HG03159 (cell line): ENCODE measurements around the gene CD1D.
A peak's percentile ranks its signal among the peaks of the same experiment; 100 is the strongest.
"Not testable (repeated sequence)": the region's sequence is repeated elsewhere in the genome, so short reads cannot be mapped to it uniquely, and the experiment has no call there.

Experiments
- ATAC-seq: cut with Tn5 transposase; IDR thresholded peaks from one replicate; pipeline ENCODE4 v1.9.1; 2021; ENCODE audit warnings: mild to moderate bottlenecking, moderate library complexity; ENCODE audit not compliant: unreplicated experiment

Gene CD1D

GRCh38 chr1:158175915-158176314, 4.8 kb upstream of the CD1D start:
- not testable (repeated sequence) for ATAC-seq

DNA sequence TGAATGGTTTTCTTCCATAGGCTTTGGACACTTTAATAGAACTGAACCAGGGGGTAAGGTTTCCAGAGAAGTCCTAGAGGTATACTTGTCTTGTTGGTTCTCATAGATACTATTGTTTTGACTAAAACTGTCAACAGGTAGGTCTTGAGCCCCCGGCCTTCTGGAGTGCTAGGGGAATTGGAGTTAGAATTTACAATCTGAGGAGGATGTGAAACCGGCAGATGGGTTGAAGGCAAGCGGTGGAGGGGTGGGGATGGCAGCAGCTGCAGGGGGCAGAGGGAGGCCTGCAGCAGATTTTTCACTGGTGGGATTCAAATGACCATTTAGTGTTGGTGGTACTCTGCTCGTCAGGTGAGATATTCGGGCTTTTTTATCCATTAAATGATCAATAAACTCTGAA, 4.3 kb upstream of the CD1D start:
- no peak for ATAC-seq

DNA sequence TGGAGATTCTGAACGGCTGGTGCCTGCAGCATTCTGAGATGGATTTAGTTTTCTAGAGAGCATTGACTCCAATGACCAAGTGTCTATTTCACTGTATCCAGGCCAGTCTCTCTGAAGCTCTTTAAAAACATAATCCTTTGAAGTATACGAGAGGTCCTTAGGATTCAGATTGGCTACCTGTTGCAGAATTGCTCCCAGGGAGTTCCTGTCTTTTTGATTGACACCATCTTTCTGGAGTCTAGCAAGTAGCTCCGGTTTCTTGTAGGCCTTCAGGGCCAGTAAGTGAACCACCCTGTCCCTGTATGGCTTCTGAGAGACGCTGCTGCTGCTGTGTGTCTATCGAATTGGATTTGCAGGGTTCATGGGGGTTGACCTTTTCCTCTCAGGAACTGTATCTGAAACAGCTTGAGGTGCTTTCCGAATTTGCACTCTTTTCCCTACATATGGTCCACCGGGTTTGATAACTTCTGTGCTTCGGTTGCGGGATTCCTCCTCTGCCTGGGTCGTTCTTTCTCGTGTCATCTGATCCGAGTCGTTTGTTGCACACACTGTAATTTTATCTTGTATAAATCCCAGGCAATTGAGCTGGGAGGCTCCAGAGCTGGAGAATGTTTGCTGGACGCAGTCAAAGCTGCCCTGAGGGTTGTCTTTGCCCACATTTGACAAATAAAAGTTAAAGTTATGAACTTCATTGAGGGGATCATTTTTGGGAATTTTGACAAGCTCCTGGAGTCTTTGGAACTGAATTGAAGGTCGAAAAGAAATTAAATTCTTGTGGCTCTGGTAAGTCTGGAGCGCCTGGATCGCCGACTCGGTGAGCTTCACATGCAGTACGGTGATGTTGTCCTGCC, 3.6 kb upstream of the CD1D start:
- ATAC-seq: not testable (repeated sequence)

GRCh38 chr1:158177700-158178450, 2.8 kb upstream of the CD1D start:
- no peak for ATAC-seq

DNA sequence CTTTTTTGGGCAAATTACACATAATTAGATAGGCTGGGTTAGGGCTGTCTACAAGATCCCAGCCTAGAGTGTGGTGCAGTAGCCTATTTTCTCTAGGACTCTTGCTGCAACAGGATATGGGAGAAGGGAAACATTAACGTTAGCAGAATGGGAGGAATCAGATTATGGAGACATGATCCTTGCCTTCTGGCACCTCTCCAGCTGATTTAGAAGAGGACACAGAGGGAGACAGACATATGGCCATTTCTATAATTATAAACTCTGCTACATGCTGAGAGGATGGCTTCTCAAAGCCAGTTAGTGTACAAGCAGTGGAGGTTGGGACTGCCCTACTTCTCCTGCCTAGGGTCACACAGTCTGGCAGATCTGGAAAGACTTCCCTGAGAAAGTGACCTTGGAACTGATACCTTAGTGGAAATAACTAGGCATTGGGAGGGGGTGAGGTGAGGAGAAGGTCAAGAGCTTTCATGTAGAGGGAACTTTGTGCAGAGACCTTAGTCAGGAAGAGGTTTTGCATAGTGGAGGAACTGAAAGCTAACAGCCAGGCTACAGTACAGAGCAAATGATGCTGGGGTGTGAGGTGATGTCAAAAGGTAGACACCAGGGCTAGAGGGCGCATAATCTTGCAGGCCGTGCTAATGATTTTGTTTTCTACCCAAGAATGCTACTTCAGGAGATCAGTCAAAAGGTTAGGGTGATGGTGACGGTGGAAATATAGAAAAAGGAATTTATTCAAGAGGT, 1.2 kb upstream of the CD1D start:
- peak; percentile 91 for ATAC-seq

- no peak for ATAC-seq
These were observed 855 bp downstream of the CD1D start for GRCh38 chr1:158181577-158181922.

DNA sequence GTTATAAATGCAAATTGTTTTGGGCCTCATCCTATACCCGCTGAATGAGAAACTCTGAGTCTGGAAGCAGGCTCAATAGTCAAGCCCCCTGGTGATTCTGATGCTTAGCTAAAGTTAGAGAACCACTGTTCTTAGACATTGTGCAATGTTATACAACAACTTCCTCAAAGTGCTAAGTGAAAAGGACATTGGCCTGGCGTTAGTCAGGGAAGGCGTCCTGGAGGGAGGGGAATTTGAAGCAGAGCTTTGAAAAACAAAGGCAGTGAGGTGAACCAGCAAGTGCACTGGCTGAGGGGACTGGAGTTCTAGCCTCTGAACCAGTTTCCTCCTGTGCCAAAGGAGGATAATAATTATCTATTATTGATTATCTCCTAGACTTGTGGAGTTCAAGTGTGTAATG, 5.1 kb downstream of the CD1D start:
- ATAC-seq: no peak

GRCh38 chr1:158186180-158186579, 5.5 kb downstream of the CD1D start:
- ATAC-seq: no peak

DNA sequence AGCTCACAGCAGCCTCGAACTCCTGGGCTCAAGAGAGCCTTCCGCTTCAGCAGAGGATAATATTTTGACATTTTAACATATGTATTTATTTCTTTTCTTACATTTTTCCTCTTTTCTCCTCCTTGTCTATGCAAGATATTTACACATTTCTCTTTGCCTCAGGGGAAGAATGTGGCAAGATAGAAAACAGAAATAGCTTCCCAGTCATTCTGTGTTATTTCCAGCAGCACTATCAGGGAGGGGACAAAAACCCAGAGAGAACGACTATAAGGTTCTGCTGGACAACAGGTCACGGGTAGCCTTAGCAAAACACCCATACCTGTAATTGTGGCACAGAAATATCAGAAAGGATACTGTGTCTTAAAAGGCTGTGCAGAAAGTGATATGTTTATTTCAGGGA, 7.9 kb downstream of the CD1D start:
- ATAC-seq: no peak

- no peak for ATAC-seq
These were observed 8.9 kb downstream of the CD1D start for GRCh38 chr1:158189624-158190023.

GRCh38 chr1:158191299-158191698, 10.6 kb downstream of the CD1D start:
- ATAC-seq: no peak

DNA sequence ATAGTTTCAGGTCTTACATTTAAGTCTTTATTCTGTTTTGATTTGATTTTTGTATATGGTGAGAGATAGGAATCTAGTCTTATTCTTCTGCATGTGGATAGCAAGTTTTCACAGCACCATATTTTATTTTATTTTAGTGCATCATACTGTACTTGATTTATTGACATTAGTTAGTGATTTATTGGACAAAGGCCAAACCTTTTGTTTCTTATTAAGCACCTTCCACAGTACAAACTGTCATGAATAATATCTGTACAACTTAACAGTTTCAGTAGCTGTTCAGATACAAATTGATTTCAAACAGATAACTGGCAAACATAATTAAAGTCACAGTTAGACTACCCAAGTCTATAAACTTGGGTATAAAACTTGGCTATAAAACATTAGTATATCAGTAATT, 15.8 kb downstream of the CD1D start:
- no peak for ATAC-seq

- no peak for ATAC-seq
These were observed 19.2 kb downstream of the CD1D start for GRCh38 chr1:158199849-158200248.

- ATAC-seq: no peak
These were observed 19.8 kb downstream of the CD1D start for GRCh38 chr1:158200527-158200926.

GRCh38 chr1:158203693-158204457, 23.2 kb downstream of the CD1D start:
- ATAC-seq: no peak

DNA sequence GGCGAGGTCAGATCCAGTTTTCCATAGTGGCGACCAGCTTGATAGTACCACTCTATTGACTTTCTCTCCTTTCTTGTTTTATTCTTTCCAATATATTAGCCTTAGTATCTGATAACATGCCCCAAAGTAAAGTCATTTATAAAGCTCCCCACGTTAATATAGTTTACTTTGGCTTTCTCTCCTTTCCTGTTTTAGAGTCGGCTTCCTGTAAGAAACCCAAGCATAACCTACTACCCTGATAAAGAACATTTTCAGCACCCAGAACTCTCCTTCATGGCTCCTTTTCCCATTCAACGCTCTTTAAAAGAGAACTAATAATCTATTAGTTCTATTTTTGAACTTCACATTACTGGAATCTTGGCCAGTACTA, 23.7 kb downstream of the CD1D start:
- ATAC-seq: no peak

DNA sequence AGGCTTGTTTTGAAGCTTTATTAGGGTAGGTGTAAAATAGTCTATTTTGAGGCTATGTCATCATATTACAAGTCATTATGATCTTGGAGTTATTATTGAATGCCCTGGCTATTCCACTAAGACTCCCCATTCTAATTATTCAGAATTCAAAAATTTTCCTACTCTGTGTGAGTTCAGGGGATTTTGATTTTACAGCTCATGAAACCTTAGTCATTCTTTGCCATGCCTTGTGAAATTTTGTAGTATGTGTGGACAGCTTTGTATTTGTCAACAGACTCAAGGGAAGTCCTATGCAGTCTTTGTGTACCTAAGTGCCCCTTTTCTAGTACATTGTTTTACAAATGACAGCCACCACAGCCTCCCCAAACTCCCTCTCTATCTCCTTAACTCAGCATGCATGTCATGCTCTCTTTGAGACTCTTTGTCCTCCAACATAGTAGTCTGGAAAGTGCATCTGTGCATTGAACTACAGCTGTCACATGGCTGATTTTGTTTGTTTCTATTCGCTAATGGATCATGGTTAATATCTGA, 28.0 kb downstream of the CD1D start:
- ATAC-seq: no peak

DNA sequence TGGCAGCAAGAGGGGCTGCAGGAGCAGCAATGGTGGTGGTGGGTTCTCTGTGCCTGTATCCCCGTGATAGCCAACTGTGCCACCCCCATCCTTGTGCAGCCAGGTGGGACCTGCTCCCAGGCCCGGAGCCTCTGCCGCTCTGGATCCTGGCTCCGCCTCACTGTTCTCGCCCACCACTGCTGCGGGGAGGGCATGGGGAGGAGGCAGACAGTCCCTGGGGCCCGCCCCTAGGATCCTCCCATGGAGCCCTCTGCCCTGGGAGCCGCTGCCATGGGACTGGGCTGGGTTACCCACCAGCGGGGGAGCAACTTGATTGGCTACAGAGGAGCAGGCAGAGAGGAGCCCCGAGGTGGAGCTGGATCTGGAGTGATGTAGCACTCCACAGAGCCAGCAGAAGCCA, 31.6 kb downstream of the CD1D start:
- no peak for ATAC-seq

- ATAC-seq: not testable (repeated sequence)
These were observed 42.8 kb downstream of the CD1D start for GRCh38 chr1:158223445-158223844.

DNA sequence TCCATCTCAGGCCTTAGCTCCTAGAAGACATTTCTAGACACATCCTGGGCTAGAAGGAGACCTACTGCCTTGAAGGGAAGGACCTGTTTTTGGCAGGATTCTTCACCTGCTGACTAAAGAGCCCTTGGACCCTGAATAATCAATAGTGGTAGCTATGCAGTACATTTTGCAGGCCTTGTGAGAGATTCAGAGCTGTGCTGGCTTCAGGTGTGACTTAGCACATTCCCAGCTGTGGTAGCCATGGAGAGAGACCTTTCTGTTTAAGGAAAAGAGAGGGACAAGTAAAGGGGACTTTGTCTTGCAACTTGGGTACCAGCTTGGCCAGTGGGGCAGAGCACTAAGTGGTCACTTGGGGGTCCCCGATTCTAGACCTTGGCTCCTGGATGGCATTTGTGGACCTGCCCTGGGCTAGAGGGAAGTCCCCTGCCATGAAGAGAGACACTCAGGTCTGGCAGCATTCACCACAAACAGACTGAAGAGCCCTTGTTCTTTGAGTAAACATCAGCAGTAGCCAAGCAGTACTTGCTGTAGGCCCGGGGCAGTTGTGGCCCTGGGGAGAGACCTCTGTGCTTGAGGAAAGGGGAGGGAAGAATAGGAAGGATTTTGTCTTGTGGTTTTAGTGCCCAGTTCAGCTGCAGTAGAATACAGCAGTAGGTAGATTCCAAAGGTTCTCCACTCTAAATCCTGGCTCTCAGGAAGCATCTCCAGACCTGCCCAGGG, 47.4 kb downstream of the CD1D start:
- ATAC-seq: no peak
